Stimulated activated CD4-positive, alpha-beta T cell treated with anti-CD3 and anti-CD28 coated beads, Interleukin-1b, Interleukin-23, amount 100 ng/mL, for 24 hours (primary cell): Measurements from ENCODE around the gene HSP90AB1.
"Not testable (repeated sequence)": the region's sequence is repeated elsewhere in the genome, so short reads cannot be mapped to it uniquely, and the experiment has no call there.

Experiments used
- DNase-seq, 4 experiments: peaks; one replicate each; pipeline ENCODE4 v3.0.0-alpha.2; 2020; ENCODE audit warnings: low read depth in 4 of 4, low spot score in 1 of 4

Gene HSP90AB1

DNA sequence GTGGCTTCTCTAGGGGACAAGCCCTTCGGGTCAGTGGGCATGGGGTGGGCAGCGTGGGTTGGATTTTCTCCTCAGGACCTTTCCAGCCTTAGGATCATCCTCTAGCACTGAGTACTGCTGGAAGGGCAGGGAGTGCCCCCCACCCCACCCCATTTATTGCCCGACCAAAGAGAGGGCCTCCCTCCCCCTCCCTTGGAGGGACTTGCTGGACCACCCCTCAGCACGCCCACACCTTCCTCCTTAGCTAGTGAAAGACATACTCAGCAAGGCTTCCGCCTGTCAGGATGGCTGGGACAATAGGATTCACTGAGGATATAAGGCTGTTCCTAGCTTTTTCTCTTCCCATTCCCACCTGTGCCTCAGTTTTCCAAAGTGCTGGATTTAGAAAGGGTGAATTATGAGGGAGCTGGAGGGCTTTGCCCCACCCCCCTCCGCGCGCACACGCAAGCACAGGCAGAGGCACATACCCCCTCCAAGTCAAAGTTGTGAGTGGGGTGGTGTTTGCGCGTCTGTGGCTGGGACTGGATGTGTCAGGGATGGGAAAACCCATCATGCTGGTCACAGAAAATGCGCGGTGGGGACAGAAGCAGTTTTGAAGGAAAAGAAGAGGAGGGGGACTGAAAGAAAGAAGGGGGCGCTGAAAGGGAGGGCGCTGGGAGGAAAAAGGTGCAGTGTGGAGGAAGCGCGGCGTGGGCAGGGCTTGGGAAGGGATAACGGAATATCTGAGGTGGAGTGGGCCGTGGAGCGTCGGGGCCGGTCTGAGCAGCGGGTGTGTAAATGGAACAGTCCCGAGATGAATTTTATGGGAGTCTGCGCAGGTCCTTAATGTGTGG is 24.2 kb upstream of the HSP90AB1 start:
- DNase-seq = no peak

DNA sequence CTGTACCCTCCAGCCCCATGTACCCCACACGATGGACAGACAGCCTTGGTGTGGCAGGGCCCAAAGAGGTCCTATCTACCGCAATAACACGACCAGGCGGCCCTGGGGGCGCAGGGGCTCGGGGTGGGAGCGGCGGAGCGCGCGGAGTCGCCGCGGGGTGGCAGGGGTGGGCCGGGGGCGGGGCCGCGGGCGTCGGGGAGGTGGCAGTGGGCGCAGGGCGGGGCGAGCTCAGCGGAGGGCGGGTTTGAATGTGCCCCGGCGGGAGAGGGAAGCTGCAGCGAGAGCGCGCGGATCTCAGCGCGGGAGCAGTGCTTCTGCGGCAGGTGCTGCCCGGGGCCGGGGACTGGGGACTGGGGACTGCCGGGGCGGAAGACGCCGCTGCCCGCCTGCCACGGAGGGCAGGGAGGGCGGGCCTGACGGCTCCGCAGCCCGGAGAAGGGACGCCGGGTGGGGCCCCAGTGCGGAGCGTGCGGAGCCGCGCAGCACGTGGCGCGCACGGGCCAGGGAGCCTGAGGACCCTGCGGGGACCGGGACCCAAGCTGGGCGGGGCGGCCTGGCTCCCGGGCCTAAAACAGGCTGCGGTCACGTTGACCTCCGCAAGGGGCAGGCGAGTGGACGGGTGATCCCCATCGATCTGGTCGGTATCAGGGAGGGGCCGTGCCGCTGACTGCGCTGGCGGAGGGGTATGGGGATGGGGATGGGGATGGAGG is 23.4 kb upstream of the HSP90AB1 start, which contains the start of gene SLC29A1:
TSS of gene SLC29A1 (plus strand) at position 277 of the 710 bp plus-strand sequence. CDS start 3,719 bp downstream, outside the sequence.
- DNase-seq = peak; percentile 64 to 85 (median 82)

DNA sequence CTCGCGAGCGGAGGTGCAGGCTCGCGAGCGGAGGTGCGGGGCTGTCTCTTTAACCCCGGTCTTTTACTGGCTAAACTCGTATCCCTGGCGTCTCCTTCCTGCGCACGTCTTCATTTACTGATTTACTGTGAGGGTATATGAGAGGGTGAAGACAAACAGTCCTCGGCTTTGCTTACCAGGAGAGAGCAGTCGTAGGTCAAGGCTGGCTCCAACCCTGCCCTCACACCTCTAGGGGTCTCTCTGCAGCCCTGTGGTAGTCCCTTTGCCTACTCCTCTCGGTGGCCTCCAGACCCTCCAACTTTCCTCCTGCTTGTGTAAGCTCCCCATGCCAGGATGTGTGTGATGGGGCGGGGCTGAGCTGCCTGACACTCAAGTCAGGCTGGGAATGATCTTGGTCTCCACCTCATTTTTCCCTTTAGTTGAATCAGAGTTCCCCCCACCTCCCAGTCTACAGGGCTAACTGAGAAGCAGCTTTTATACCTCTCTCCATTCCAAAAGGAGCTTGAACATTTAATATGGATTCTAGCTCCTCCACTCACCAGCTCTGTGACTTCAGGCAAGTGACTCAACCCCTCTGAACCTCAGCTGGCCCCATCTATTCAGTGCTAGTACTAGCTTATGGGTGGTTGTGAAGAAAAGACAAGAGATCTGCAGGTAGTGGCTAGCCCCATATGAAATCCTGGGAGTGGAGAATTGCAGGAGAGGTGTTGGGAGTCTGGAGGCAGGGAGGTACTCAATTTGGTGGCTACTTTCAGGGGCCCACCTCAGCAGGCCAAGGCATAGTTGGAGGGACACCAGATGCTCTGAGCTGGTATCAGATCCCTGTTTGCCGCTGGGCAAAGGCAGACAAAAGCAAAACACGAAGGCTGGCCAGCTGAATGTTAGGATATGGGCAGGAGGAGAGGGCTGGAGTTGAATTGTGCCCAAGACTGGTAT is 22.6 kb upstream of the HSP90AB1 start:
- no peak for DNase-seq

DNA sequence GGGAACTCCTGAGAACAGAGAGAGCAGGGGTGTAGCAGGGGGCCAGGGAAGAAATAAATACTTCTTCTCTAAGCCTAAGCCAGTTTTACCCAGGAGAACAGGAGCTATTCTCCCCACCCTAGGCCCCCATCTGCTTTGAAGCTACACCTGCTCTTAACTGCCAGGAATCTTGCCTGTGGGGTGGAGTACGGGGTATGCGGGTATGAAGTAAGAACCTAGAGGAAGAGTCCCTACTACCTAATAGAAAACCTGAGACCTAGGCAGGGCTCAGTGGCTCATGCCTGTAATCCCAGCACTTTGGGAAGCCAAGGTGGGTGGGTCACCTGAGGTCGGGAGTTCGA is 22.0 kb upstream of the HSP90AB1 start:
- no peak for DNase-seq

DNA sequence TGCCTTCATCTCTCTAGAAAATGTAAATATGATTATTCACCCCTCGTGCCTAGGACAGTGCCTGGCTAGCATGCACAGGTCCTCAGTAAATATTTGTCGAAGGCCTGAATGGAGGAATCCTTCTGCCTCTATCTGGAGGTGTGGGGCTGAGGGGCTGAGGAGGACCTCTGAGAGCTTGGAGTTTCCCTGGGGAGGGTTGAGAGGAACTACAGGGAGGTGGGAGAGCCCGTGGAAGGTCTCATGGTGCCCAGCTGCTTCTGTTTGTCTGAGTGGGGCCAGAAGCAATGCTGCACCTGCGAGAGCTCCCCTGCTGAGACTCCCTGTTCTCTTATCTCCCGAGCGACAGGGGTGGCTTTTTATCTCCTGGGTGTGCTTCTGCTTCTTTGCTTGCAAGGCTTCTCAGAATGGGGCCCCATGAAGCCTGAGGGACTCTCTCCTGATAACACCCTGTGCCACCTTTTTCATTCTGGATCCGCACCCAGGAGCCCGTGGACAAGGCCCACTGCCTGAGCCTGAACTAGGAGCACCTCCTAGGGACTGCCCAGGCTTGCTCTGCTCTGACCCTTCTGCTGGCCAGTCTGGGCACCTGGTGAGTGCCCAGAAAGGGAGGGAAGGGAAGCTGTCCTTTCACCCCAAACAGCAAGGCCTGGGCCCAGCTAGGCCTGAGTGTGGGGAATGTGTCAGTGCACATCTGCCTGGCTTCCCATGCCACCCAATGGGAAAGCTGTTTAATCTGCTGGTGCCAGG is 21.1 kb upstream of the HSP90AB1 start:
- no peak for DNase-seq

DNA sequence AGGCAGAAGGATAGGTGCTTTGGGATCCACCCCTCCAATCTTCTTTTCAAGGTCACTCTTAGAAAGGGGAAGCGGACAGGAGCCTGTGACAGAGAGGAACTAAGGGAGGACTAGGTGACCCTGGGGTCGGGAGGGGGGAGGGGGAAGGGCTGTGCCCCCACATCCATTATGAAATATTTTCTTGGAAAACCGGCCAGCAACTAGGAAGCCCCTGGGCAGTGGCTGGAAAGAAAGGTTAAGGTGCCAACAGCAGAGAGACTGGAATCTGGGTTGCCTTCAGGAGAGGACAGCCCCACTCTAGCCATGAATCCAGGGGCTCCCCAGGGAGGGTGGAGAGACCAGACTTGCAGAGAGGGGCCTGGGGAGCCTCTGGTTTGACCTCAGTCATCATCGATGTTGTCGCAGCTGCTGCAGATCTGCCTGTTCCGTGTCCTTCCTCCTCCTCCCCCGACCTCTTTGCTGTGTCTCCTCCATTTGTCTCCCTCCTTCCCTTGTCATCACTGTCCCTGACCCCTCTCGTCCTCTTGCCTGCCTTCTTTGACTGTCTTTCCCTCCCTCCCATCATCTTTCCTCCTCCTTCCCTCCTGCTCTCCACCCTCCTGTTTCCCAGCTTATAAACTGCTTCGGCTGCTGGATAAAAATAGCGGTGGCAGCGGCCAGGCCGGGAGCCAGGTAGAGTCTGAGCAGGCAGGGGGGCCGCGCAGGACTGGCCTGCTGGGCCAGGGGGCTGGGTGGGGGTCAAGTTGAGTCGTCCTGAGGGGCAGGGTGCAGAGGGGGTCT is 20.3 kb upstream of the HSP90AB1 start:
- DNase-seq = no peak

DNA sequence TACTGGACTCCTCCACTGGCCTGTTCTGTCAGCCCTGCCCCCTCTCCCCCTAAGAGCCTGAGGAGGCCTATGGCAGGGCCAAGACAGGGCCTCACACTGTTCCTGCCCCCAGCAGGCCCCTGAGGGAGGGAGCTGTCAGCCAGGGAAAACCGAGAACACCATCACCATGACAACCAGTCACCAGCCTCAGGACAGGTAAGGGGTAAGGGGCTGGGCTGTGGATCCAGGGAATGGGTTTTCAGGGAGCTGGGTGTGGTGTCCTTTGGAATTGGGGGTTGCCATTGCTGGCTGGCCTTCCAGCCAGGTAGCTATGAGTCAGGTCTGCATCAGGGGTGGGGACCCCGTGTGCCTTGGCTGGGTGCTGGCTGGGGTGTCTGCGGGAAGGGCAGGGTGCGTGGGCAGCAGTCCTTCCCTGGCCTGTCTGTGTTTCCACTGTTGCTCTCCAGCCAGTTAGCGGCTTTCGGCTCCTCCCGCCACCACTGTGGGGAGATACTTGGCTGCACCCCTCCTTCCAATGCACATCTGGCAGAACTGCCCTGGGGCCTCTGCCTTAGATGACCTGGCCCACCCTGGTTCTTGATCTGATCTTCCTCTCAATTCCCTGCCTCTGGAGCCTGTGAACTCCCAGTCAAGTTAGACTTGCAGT is 19.6 kb upstream of the HSP90AB1 start:
- DNase-seq = no peak

DNA sequence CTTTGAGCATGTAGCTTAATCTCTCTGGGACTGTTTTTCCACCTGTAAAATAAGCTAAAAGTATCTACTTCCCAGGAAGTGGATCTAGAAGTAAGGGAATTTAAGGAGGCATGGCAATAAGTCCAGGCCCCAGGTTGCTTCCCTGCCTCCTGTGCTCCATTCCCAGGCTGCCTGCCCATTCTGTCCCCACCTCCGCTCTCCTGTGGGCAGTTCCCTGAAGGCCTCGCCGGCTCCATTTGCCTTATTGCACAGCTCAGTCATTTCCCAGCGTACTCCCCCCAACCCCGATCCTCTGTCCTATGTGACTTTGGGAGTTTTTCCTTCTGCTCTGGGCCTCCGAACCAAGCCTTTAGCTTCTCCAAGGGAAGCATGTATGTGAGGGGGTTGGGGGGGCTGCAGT is 18.9 kb upstream of the HSP90AB1 start:
- DNase-seq = no peak

DNA sequence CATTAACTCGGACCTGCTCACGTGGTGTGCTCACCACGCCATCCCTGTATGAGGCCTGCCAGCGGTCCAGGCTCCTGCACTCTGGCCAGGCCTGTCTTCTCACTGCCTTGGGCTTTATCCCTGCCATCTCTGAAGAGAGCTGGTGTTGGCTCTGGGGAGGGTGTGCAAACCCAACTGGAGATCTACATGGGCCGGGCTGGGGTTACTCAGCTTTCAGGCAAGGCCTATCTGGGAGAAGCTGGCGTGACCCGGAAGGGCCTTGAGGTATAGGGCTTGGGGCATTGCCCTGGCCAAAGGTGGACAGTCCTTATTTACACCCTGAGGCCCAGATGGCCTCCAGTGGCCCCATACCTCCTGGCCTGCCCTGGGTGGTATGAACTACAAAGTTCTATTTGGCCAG is 18.5 kb upstream of the HSP90AB1 start:
- no peak for DNase-seq

DNA sequence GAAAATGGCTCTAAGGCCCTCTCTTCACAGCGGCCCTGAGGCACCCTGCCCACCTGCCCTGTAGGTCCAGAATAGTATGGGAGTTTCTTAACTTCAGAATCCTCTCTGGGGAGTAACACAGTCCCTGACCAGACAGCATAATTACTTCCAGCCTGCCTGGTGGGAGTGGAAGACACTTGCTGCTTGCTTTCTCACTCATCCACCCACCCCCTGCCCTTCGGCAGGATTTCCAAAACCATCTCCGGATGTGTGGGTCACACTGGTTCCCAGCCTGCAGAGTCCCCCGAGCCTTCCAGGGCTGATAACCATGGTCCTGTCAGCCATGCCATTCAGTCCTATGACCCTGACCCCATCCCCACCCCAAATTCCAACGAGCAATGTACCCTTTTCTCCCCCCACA is 18.1 kb upstream of the HSP90AB1 start:
- DNase-seq = no peak

DNA sequence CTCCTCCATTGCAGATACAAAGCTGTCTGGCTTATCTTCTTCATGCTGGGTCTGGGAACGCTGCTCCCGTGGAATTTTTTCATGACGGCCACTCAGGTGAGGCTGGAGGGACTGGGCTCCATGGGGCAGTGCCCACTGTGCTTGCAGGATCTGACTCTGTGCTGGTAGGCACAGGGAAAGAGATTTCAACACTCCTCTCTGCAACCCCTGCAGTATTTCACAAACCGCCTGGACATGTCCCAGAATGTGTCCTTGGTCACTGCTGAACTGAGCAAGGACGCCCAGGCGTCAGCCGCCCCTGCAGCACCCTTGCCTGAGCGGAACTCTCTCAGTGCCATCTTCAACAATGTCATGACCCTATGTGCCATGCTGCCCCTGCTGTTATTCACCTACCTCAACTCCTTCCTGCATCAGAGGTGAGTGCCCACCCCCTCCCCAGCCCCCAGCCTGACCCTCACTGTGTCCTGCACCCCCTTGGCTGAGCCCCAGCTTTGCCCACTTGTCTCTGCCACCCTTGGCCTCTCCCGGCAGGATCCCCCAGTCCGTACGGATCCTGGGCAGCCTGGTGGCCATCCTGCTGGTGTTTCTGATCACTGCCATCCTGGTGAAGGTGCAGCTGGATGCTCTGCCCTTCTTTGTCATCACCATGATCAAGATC is 17.4 kb upstream of the HSP90AB1 start:
- DNase-seq = no peak

DNA sequence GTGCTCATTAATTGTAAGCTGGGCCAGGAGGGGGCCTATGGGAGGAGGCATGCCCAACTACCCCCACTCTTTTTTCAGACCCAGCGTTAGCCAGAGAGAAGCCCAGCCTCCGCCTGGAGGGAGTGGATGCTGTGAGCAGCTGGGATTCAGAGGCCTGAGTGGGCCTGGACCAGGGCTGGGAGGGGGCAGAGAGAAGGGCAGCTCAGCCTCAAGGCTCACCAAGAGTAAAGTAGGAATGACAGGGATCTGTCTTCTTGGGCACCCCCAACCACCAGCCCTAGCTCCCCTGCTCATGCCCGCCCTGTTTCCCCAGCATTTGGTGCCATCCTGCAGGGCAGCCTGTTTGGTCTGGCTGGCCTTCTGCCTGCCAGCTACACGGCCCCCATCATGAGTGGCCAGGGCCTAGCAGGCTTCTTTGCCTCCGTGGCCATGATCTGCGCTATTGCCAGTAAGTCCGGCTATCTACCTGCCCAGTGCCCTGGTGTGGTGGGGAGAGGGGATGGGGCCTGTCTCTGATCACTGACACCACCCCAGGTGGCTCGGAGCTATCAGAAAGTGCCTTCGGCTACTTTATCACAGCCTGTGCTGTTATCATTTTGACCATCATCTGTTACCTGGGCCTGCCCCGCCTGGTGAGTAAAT is 16.7 kb upstream of the HSP90AB1 start:
- DNase-seq = no peak

DNA sequence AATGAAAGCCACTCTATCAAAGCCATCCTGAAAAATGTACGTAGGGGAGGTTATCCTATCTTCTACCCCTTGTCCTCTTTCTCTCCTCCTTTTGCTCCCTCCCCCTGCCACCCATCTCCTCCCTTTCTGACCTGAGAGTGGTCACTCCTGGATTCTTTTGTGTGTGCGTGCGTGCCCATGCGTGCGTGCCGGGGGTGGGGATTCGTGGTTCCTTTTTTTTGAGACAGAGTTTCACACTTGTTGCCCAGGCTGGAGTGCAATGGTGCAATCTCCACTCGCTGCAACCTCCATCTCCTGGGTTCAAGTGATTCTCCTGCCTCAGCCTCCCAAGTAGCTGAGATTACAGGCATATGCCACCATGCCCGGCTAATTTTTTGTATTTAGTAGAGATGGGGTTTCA is 15.5 kb upstream of the HSP90AB1 start:
- not testable (repeated sequence) for DNase-seq

DNA sequence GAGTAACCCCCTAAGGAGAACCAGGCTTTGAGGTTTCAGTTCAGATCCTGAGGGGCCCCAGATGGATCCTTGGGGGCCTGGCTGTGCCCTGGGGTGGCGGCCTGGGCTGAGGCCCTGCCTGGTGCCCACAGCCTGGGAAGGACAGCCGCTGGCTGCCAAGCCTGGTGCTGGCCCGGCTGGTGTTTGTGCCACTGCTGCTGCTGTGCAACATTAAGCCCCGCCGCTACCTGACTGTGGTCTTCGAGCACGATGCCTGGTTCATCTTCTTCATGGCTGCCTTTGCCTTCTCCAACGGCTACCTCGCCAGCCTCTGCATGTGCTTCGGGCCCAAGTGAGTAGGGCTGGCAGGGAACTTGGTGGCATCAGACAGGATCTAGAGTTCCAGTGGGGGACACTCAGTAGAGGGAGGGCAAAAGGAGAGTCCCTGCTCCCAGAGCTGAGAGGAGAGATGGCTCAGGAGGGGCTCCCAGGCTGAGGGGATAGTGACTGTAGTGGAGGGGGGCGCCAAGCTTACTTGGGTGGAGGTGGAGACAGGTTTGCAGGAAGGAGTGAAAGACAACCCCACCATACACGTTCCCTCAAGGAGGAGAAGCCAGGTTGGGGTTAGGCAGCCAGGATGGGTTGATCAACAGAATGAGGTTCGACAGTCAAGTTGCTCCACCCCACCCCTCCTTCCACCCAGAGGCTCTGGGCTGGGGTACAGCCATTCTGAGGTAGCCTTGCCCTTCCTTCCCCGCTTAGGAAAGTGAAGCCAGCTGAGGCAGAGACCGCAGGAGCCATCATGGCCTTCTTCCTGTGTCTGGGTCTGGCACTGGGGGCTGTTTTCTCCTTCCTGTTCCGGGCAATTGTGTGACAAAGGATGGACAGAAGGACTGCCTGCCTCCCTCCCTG is 14.0 kb upstream of the HSP90AB1 start:
- DNase-seq = no peak

DNA sequence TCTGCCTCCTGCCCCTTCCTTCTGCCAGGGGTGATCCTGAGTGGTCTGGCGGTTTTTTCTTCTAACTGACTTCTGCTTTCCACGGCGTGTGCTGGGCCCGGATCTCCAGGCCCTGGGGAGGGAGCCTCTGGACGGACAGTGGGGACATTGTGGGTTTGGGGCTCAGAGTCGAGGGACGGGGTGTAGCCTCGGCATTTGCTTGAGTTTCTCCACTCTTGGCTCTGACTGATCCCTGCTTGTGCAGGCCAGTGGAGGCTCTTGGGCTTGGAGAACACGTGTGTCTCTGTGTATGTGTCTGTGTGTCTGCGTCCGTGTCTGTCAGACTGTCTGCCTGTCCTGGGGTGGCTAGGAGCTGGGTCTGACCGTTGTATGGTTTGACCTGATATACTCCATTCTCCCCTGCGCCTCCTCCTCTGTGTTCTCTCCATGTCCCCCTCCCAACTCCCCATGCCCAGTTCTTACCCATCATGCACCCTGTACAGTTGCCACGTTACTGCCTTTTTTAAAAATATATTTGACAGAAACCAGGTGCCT is 13.3 kb upstream of the HSP90AB1 start:
- DNase-seq = no peak

DNA sequence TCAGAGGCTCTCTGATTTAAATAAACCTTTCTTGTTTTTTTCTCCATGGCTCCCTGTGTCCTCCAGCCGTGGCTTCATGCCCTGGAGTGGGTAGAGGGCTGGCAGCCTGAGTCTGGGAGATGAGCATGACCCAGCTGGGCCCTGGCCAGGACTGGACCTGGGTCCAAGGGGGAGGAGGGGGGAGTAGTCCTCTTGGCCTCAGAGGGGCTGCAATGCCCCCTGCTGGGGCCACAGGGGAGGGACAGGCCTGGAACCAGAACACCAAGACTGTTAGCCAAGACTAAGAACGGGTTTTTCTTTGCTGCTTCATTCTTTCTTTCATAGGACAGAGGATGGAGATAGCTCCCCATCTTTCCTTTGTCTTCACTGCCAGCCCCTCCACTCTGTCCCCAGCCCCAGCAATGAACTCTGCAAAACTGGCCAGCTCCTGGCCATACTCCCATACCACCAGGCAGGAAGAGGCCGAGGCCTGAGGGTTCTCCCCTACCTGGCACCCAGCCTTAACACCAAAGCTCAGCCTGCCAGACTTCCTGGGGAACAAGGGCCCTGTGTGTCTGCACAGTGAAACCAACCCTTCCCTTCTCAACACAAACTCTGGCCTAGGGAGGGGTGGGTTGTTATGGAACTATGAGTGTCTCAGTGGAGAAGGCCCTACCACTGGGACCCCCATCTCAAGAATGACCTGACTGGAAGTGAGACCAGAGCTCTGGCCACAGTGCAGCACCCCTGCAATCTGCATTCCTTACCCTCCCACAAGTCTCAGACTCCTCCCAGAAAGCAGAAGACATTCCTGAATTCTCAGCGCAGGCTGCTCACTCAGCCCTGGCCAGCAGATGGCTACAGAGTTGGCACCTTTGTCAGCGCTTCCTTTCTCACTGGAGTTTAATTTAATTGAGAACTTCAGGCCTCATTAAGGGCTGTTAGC is 12.5 kb upstream of the HSP90AB1 start:
- DNase-seq = no peak
